Hematopoietic multipotent progenitor cell treated with erythropoietin and hydrocortisone succinate and interleukin-3 and kit ligand, for 4 days (in vitro differentiated cells): ENCODE results near the gene KIAA0513.
"Not testable (repeated sequence)": the region's sequence is repeated elsewhere in the genome, so short reads cannot be mapped to it uniquely, and the experiment has no call there.

Source experiments
- DNase-seq: peaks from one replicate; pipeline ENCODE4 v3.0.0-alpha.2; 2015

The KIAA0513 gene

GRCh38 chr16:85123441-85123840 is 95.8 kb downstream of the KIAA0513 start:
- not testable (repeated sequence) for DNase-seq

- no peak for DNase-seq
Observed at GRCh38 chr16:85123891-85124635, 96.5 kb downstream of the KIAA0513 start.

- DNase-seq, result no peak
Observed at GRCh38 chr16:85124636-85125346, 97.2 kb downstream of the KIAA0513 start.

DNA sequence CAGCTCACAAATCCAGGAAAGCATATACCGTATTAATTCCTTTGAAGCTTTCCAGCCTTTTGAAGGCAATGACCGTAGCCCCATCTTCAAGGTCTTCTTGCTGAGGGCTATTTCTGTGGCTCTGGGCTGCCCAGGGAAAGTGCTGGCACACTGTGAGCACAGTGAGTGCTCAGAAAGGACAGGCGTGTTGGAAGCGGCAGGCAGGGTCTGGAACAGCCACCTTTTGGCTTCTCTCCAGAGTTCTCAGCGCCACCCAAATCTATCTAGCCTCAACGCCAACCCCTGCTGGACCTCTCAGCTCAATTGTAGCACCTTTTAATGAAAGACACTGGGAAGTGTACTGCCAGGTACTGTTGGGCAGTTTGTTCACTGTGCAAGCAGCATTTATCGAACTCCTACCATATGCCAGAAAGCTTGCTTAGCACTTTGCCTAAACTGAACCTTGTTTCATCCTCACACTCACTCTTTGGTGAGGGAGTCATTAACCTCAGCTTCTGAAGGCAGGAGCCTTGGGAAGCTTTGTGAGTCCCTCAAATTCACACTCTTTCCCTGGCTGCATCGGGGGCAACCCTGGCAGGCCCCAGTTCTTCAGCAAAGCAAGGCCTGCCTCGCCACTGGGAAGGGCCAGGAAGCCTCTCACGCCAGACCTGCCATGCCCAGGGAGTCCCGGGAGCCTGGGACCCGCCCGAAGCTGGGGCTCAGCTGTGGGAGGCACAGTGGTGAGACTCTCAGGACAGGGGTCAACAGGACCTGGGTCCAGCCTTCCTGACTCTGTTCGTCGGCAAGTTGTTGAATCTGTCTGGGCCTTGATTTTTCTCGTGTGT is 98.2 kb downstream of the KIAA0513 start:
- no peak for DNase-seq

DNA sequence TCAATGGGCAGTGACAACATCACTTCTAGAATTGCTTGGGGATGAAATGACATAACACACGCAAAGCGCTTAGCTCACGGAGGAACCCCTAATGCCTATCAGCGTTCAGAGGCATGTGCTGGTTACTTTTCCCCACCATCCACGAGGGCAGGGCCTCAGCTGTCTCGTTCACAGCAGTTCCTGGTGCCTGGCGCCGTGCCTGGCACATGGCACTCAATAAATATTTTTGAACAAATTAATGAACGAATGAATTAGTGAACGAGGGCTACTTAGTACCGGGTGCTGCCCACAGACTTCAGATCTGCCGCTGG is 98.8 kb downstream of the KIAA0513 start:
- no peak for DNase-seq

DNA sequence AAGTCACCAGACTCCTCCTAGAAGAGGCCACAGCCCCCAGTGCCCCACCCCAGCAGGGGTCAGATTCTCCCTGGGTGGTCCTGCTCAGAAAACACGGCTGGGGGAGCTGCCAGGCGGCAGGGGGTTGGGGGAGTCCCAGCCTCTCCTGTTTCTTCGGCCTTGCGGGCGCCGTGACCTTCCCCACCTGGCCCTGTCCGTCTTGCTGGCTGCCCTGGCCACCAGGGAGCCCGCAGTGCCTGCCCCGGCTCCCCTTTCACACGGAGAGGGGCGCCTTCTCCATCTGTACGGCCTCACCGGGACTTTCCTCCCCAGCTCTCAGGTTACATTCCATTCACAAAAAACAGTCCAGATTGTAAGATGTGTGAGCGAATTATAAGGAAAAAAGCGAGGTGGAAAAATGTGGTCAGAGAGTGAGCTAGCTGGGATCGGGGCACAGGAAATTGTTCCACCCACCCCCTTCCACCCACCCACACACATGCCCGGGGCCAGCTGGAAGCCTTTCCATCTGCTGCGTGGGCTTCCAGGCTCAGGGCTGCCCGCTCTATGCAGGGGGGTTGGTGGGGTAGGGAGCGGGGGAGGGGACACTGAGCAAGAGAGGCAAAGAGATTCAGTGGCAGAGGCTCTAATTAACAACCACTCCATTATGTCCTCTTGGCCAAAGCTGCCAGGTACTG is 99.2 kb downstream of the KIAA0513 start:
- no peak for DNase-seq

DNA sequence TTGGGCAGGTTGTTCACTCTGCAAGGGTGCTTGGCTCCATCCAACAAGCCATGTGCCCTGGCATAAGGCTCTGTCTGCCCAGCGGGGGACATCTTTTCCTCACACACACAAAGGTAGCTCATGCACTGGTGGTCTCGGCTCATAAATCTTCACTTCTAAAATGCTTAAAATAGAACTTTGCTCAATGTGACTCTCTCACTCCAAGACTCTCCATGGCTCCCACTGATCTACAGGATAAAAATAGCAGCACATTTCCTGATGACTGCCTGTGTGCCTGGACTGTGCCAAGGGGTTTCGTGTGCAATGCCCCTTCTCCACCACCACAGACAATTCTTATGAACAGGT is 99.8 kb downstream of the KIAA0513 start:
- DNase-seq, result no peak

GRCh38 chr16:85128079-85128837 is 100.7 kb downstream of the KIAA0513 start:
- DNase-seq, result no peak

GRCh38 chr16:85129876-85130704 is 102.5 kb downstream of the KIAA0513 start:
- no peak for DNase-seq

DNA sequence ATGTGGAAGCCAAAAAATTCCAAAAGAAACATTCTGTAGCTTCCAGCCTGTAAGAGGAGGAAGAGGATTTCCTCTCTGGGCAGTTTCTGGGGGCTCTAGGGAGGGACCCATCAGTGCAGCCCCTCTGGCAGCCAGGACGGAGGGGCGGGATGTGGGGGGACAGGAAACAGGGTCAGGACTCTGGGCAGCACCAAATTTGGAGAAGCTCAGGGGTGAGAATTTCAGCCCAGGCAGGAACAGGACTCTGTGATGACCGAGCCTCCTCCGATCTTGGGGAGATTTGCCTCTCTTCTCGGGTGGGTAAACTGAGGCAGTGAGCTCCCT is 103.1 kb downstream of the KIAA0513 start:
- no peak for DNase-seq

DNA sequence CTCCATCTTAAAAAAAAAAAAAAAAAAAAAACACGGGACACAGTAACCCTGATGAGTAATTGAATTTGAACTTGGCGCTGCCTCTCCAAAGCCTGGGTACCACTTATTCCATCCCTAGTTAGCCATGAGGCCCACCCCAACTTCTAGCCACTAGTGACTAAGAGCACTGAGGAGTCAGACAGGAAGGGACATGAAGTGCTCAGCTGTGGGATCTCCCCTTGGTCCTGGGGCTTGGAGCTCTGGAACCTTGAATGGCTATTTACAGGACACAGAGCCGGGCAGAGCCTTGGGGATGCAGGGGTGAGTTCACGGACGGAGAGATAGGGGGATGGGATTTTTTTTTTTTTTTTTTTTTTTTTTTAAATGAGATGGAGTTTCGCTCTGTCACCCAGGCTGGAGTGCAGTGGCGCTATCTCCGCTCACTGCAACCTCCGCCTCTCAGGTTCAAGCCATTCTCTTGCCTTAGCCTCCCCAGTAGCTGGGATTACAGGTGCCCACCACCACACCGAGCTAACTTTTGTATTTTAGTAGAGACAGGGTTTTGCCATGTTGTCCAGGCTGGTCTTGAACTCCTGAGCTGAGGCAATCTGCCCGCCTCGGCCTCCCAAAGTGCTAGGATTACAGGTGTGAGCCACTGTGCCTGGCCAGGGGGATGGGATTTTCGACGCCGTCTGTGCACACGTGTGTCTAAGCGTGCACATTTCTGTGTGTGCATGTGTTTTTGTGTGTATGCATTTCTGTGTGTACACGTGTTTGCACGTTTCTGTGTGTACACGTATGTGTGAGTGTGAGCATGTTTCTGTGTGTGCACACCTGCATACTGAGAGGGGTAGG is 105.1 kb downstream of the KIAA0513 start:
- no peak for DNase-seq

DNA sequence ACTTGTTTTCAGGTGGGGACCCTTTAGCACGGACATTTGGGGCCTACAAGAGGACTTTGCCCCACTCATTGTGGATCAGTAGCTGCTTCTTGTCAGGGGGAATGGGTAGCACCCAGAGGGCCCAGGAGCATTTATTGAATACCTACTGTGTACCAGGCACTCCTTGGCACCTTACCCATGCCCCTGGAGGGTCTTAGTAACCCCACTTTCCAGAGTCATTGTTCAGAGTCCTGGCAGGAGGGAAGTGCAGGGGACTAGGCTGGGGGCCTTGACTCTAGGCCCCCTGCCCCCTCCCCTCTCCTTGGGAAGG is 105.7 kb downstream of the KIAA0513 start:
- no peak for DNase-seq

GRCh38 chr16:85134076-85134788 is 106.6 kb downstream of the KIAA0513 start:
- no peak for DNase-seq

GRCh38 chr16:85134789-85135142 is 107.2 kb downstream of the KIAA0513 start:
- peak; percentile 44 for DNase-seq

GRCh38 chr16:85136213-85136701 is 108.7 kb downstream of the KIAA0513 start:
- DNase-seq, result peak; percentile 75

DNA sequence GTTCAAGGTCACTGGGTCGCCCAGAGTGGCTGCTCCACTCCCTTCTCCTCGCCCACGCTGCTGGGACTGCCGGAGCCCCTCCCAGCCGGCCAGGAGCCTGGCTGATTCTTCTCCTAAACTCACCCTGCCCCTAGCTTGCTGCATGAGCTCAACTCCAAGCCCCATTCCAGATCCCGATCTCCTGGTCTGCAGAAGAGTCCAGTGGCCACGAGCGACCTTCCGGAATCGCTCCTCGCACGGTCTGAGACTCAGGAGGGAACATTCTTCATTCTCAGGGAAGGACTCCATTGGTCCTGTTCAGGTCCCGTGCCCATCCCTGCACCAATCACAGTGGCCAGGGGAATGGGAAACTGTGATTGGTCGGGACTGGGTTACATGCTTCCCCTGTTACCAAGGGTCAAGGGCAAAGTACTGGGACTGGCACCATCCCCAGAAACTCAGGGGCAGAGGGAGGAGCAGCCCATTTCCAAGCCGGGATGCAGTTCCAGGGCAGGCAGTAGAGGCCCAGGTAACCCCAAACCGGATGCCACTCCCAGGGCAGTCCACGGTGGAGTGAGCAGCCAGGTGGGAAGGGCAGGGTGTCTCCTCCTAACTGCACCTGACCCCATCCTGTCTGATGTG is 109.2 kb downstream of the KIAA0513 start:
- DNase-seq, result no peak

GRCh38 chr16:85137323-85138072 is 109.9 kb downstream of the KIAA0513 start:
- DNase-seq, result no peak

- no peak for DNase-seq
Observed at GRCh38 chr16:85138073-85138824, 110.7 kb downstream of the KIAA0513 start.
